ENCODE measurements around the gene ADRA2B. TPM values are rescaled to one million over a fixed set of nuclear protein-coding genes. Genes with fewer than 3 reads are reported as not detected.
A peak's percentile ranks its signal among the peaks of the same experiment; 100 is the strongest.

Gene ADRA2B
- polyA plus RNA-seq, 3 donors, result 1.6 TPM; not detected in 2

GRCh38 chr2:96157649-96158553, 41.5 kb upstream of the ADRA2B start:
- no peaks in the 10 kb centered on the region for H3K27me3 ChIP-seq (ENCODE audit: control insufficient read depth in 2 of 2, insufficient read depth in 2 of 2, low read length in 2 of 2)
- no peaks in the 10 kb centered on the region for H3K9me3 ChIP-seq (replicated peaks in 1 of 2; ENCODE audit: control insufficient read depth in 1 of 2, insufficient read depth in 1 of 2, low read length in 2 of 2)
- H3K9me3 Mint-ChIP-seq, result peaks cover 0 to 4% (median 0%) of the 10 kb centered on the region in 7 donors
- H3K36me3 Mint-ChIP-seq, result no peaks in the 10 kb centered on the region
- peak overlapping the region; percentile 57 to 91 (median 85) for H3K27ac Mint-ChIP-seq
- WGBS (ENCODE audit: insufficient coverage), result 17% methylated on average over 11 of the region's 19 CpGs
- no peaks in the 10 kb centered on the region for H3K79me2 ChIP-seq (ENCODE audit: insufficient read depth, low read length)
- H3K4me3 ChIP-seq (replicated peaks in 1 of 3; ENCODE audit: low read depth in 2 of 3, low read length in 3 of 3), result peak overlapping the region in 2 of 3 experiments; percentile 8 to 31
- intact Hi-C loops (cut with micrococcal nuclease), result no loop called here
- peak overlapping the region; percentile 56 for H3K9ac ChIP-seq (ENCODE audit: insufficient read depth, low read length, poor library complexity, severe bottlenecking)
- peak overlapping the region; percentile 66 for H2AFZ ChIP-seq (ENCODE audit: insufficient read depth, low read depth, low read length, poor library complexity, severe bottlenecking)
- peaks cover 18 to 21% of the 10 kb centered on the region in 2 donors for H3K4me1 ChIP-seq (ENCODE audit: control insufficient read depth in 1 of 2, insufficient read depth in 2 of 2, low read length in 2 of 2)
- H3K36me3 ChIP-seq (replicated peaks in 1 of 2; ENCODE audit: control insufficient read depth in 1 of 2, insufficient read depth in 2 of 2, low read length in 2 of 2), result no peaks in the 10 kb centered on the region
- peak overlapping the region; percentile 61 to 86 for H3K4me3 Mint-ChIP-seq
- DNase-seq, result peak; percentile 88 to 96 (median 91)
- H3K4me2 ChIP-seq (replicated peaks; ENCODE audit: extremely low read depth, low read length, poor library complexity, severe bottlenecking), result peak overlapping the region; percentile 52
- no peaks in the 10 kb centered on the region for H4K20me1 ChIP-seq (ENCODE audit: insufficient read depth, low read length)
- H3K27me3 Mint-ChIP-seq (ENCODE audit: low read depth in 3 of 3), result peaks cover 2 to 6% (median 3%) of the 10 kb centered on the region in 3 donors
- H3K4me1 Mint-ChIP-seq, result peaks cover 27% of the 10 kb centered on the region
- peak overlapping the region; percentile 57 to 76 for H3K27ac ChIP-seq (ENCODE audit: low read depth in 1 of 2, low read length in 2 of 2)
- no peak for TF ChIP-seq CTCF (IDR thresholded peaks at IDR 0.05)

- 92% methylated on average over 4 of the region's 5 CpGs for WGBS (ENCODE audit: insufficient coverage)
- Mint-ChIP-seq H3K36me3 (no peaks in the 10 kb centered on the region), H3K27ac (peak overlapping the region; percentile 57 to 88 (median 85)), H3K9me3 (peaks cover 0 to 4% (median 0%) of the 10 kb centered on the region in 7 donors), H3K27me3 (ENCODE audit: low read depth in 3 of 3) (peaks cover 2 to 6% (median 3%) of the 10 kb centered on the region in 3 donors), H3K4me1 (peaks cover 29% of the 10 kb centered on the region), H3K4me3 (no peak overlapping the region)
- peak overlapping the region; percentile 57 to 76 for H3K27ac ChIP-seq (ENCODE audit: low read depth in 1 of 2, low read length in 2 of 2)
- H2AFZ ChIP-seq (ENCODE audit: insufficient read depth, low read depth, low read length, poor library complexity, severe bottlenecking), result no peak overlapping the region
- H3K36me3 ChIP-seq (replicated peaks in 1 of 2; ENCODE audit: control insufficient read depth in 1 of 2, insufficient read depth in 2 of 2, low read length in 2 of 2), result no peaks in the 10 kb centered on the region
- no peaks in the 10 kb centered on the region for H3K9me3 ChIP-seq (replicated peaks in 1 of 2; ENCODE audit: control insufficient read depth in 1 of 2, insufficient read depth in 1 of 2, low read length in 2 of 2)
- H3K9ac ChIP-seq (ENCODE audit: insufficient read depth, low read length, poor library complexity, severe bottlenecking), result peak overlapping the region; percentile 56
- H3K4me2 ChIP-seq (replicated peaks; ENCODE audit: extremely low read depth, low read length, poor library complexity, severe bottlenecking), result no peak overlapping the region
- no peak overlapping the region for H3K4me3 ChIP-seq (replicated peaks in 1 of 3; ENCODE audit: low read depth in 2 of 3, low read length in 3 of 3)
- H4K20me1 ChIP-seq (ENCODE audit: insufficient read depth, low read length), result no peaks in the 10 kb centered on the region
- intact Hi-C loops (cut with micrococcal nuclease), result no loop called here
- no peak for TF ChIP-seq CTCF (IDR thresholded peaks at IDR 0.05)
- peaks cover 18 to 21% of the 10 kb centered on the region in 2 donors for H3K4me1 ChIP-seq (ENCODE audit: control insufficient read depth in 1 of 2, insufficient read depth in 2 of 2, low read length in 2 of 2)
- DNase-seq, result peak in 1 of 3 donors; percentile 52
- no peaks in the 10 kb centered on the region for H3K27me3 ChIP-seq (ENCODE audit: control insufficient read depth in 2 of 2, insufficient read depth in 2 of 2, low read length in 2 of 2)
- no peaks in the 10 kb centered on the region for H3K79me2 ChIP-seq (ENCODE audit: insufficient read depth, low read length)
Observed at GRCh38 chr2:96156926-96157648, 40.7 kb upstream of the ADRA2B start.

Measured in CD14-positive monocyte (primary cell).